Neuronal stem cell (in vitro differentiated cells): ENCODE results near the gene BICRA.
"Not testable (repeated sequence)": the region's sequence is repeated elsewhere in the genome, so short reads cannot be mapped to it uniquely, and the experiment has no call there.

Experiments
- DNase-seq: peaks from one replicate; pipeline ENCODE4 v3.0.0-alpha.2; 2013; ENCODE audit warnings: low spot score
- H2AFZ ChIP-seq: one replicate; pipeline ENCODE4 v1.6.1; 2013; ENCODE audit warnings: mild to moderate bottlenecking, low read length, inconsistent platforms
- H2AK5ac ChIP-seq: 2 replicates; pipeline ENCODE4 v1.6.1; 2013; ENCODE audit warnings: low read depth, mild to moderate bottlenecking, inconsistent platforms, low read length, moderate library complexity, mixed read lengths
- H2BK120ac ChIP-seq: 2 replicates; pipeline ENCODE4 v1.6.1; 2013; ENCODE audit warnings: low read depth, mild to moderate bottlenecking, inconsistent platforms, low read length, moderate library complexity, mixed read lengths
- H2BK12ac ChIP-seq: one replicate; pipeline ENCODE4 v1.6.1; 2013; ENCODE audit warnings: low read length, inconsistent platforms
- H2BK15ac ChIP-seq: 2 replicates; pipeline ENCODE4 v1.6.1; 2013; ENCODE audit warnings: mild to moderate bottlenecking, low read length, inconsistent platforms, mixed read lengths
- H2BK5ac ChIP-seq: one replicate; pipeline ENCODE4 v1.6.1; 2013; ENCODE audit warnings: inconsistent platforms, mild to moderate bottlenecking, low read length, moderate library complexity
- H3K14ac ChIP-seq: one replicate; pipeline ENCODE4 v1.6.1; 2013; ENCODE audit warnings: low read length, inconsistent platforms
- H3K18ac ChIP-seq: 2 replicates; pipeline ENCODE4 v1.6.1; 2013; ENCODE audit warnings: low read length, inconsistent platforms
- H3K23ac ChIP-seq: 2 replicates; pipeline ENCODE4 v1.6.1; 2013; ENCODE audit warnings: low read depth, mild to moderate bottlenecking, mixed read lengths, low read length, inconsistent platforms; ENCODE audit not compliant: poor library complexity
- H3K27ac ChIP-seq: replicated peaks from 3 replicates; pipeline ENCODE4 v1.5.1; 2013; ENCODE audit warnings: low read length, inconsistent platforms
- H3K27me3 ChIP-seq, 3 experiments: 2 replicates each; pipeline ENCODE4 v1.6.1; 2013; ENCODE audit warnings: low read length in 3 of 3, mild to moderate bottlenecking in 2 of 3, inconsistent platforms in 1 of 3, low read depth in 1 of 3, mixed read lengths in 1 of 3, moderate library complexity in 1 of 3; ENCODE audit not compliant: control insufficient read depth in 3 of 3, insufficient read depth in 3 of 3
- H3K36me3 ChIP-seq, 2 donors: replicated peaks in 1 of 2; 2 replicates each; pipeline ENCODE4 v1.6.1; 2013; ENCODE audit warnings: low read length in 2 of 2; ENCODE audit not compliant: control insufficient read depth in 2 of 2, insufficient read depth in 2 of 2
- H3K4ac ChIP-seq: 2 replicates; pipeline ENCODE4 v1.6.1; 2013; ENCODE audit warnings: inconsistent platforms, mild to moderate bottlenecking, low read length, moderate library complexity
- H3K4me1 ChIP-seq, 2 donors: 1 replicate in 1 of 2; 2 replicates in 1 of 2; pipeline ENCODE4 v1.6.1; 2013; ENCODE audit warnings: low read length in 2 of 2, low read depth in 1 of 2; ENCODE audit not compliant: control insufficient read depth in 2 of 2, insufficient read depth in 1 of 2
- H3K4me2 ChIP-seq: one replicate; pipeline ENCODE4 v1.6.1; 2013; ENCODE audit warnings: mild to moderate bottlenecking, low read length, inconsistent platforms; ENCODE audit not compliant: insufficient read depth, poor library complexity, severe bottlenecking
- H3K4me3 ChIP-seq, 2 donors: 2 replicates each; pipeline ENCODE4 v1.5.1; 2013; ENCODE audit warnings: low read length in 2 of 2, mild to moderate bottlenecking in 2 of 2, inconsistent platforms in 1 of 2, moderate library complexity in 1 of 2
- H3K79me1 ChIP-seq: one replicate; pipeline ENCODE4 v1.6.1; 2013; ENCODE audit warnings: low read depth, mild to moderate bottlenecking, inconsistent platforms, low read length, moderate library complexity
- H3K9ac ChIP-seq: one replicate; pipeline ENCODE4 v1.6.1; 2013; ENCODE audit warnings: mild to moderate bottlenecking, low read depth, low read length, inconsistent platforms; ENCODE audit not compliant: poor library complexity
- H3K9me3 ChIP-seq, 2 donors: replicated peaks in 1 of 2; 2 replicates each; pipeline versions ENCODE3 to v1.6.1; 2013; ENCODE audit warnings: low read length in 2 of 2, mild to moderate bottlenecking in 2 of 2, inconsistent platforms in 1 of 2, low read depth in 1 of 2, mixed read lengths in 1 of 2, moderate library complexity in 1 of 2; ENCODE audit not compliant: control insufficient read depth in 2 of 2, insufficient read depth in 1 of 2
- H4K8ac ChIP-seq: one replicate; pipeline ENCODE4 v1.6.1; 2013; ENCODE audit warnings: low read depth, mild to moderate bottlenecking, inconsistent platforms, low read length, moderate library complexity
- H4K91ac ChIP-seq: one replicate; pipeline ENCODE4 v1.6.1; 2013; ENCODE audit warnings: low read length, low read depth, mild to moderate bottlenecking, inconsistent platforms; ENCODE audit not compliant: poor library complexity
- WGBS, 2 donors: extraction: QIAGEN DNeasy Blood & Tissue Kit; methylation state at CpG; one replicate each; pipeline ENCODE4 v1.1.7; 2013; ENCODE audit warnings: missing lambda C conversion rate in 2 of 2, mixed read lengths in 1 of 2; ENCODE audit not compliant: insufficient read length in 2 of 2, insufficient replicate concordance in 1 of 2; ENCODE audit errors: extremely low coverage in 2 of 2; 5-methylcytosine and 5-hydroxymethylcytosine counted together

BICRA gene

DNA sequence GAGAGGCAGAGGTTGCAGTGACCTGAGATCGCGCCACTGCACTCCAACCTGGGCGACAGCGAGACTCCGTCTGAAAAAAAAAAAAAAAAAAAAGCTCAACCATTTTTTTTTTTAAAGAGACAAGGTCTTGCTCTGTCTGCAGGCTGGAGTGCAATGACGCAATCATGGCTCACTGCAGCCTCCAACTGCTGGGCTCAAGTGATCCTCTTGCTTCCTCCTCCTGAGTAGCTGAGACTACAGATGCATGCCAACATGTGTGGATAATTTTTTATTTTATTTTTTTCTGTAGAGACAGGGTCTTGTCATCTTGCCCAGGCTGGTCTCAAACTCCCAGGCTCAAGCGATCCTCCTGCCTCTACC is 114.6 kb downstream of the BICRA start:
- no peak for DNase-seq
- Histone ChIP-seq H4K91ac (no peak overlapping the region), H2AK5ac (no peak overlapping the region), H2AFZ (peak overlapping the region; percentile 53), H3K27me3 (no peaks in the 10 kb centered on the region), H3K4me2 (no peak overlapping the region), H3K18ac (no peak overlapping the region), H2BK120ac (no peak overlapping the region), H4K8ac (no peak overlapping the region), H3K4ac (no peak overlapping the region), H2BK5ac (no peak overlapping the region), H3K36me3 (no peaks in the 10 kb centered on the region), H2BK15ac (no peak overlapping the region), H3K9ac (no peak overlapping the region), H2BK12ac (no peak overlapping the region), H3K27ac (no peak overlapping the region), H3K4me3 (no peak overlapping the region), H3K79me1 (no peaks in the 10 kb centered on the region), H3K4me1 (peaks cover 5 to 13% of the 10 kb centered on the region in 2 donors), H3K9me3 (peaks cover 0 to 2% of the 10 kb centered on the region in 2 donors), H3K23ac (no peak overlapping the region), H3K14ac (no peak overlapping the region)
- WGBS, 2 donors: no CpG with 5 or more reads among the region's 7 CpGs

DNA sequence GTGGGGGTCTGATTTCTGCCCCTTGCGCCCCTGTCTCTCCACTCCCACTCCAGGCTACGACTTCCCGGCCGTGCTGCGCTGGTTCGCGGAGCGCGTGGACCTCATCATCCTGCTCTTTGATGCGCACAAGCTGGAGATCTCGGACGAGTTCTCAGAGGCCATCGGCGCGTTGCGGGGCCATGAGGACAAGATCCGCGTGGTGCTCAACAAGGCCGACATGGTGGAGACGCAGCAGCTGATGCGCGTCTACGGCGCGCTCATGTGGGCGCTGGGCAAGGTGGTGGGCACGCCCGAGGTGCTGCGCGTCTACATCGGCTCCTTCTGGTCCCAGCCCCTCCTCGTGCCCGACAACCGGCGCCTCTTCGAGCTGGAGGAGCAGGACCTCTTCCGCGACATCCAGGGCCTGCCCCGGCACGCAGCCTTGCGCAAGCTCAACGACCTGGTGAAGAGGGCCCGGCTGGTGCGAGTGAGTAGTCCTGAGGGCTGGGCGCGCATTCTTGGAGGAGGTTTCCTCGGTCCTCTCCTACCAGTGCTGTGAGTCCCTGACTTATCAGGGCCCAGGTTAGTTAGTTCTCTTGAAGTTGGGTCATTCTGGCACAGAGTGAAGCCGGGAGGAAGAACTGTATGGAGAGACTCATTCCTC is 116.9 kb downstream of the BICRA start:
- peak overlapping the region; percentile 57 for H3K18ac ChIP-seq
- H3K9ac ChIP-seq: no peak overlapping the region
- peaks cover 4% of the 10 kb centered on the region for H3K79me1 ChIP-seq
- peaks cover 0 to 3% (median 0%) of the 10 kb centered on the region in 3 experiments for H3K27me3 ChIP-seq
- peaks cover 0 to 2% of the 10 kb centered on the region in 2 donors for H3K36me3 ChIP-seq
- WGBS, 2 donors: no CpG with 5 or more reads among the region's 48 CpGs
- peaks cover 0 to 3% of the 10 kb centered on the region in 2 donors for H3K9me3 ChIP-seq
- no peak overlapping the region for H3K4me2 ChIP-seq
- H3K4me3 ChIP-seq: no peak overlapping the region
- no peak overlapping the region for H3K27ac ChIP-seq
- H2BK15ac ChIP-seq: no peak overlapping the region
- peak overlapping the region; percentile 81 for H2AK5ac ChIP-seq
- H3K4ac ChIP-seq: peak overlapping the region; percentile 53
- no peak overlapping the region for H2BK5ac ChIP-seq
- H3K4me1 ChIP-seq: peaks cover 2 to 7% of the 10 kb centered on the region in 2 donors
- H2BK120ac ChIP-seq: no peak overlapping the region
- no peak overlapping the region for H2AFZ ChIP-seq
- no peak for DNase-seq
- peak overlapping the region; percentile 53 for H4K91ac ChIP-seq
- no peak overlapping the region for H2BK12ac ChIP-seq
- H3K14ac ChIP-seq: peak overlapping the region; percentile 56
- H3K23ac ChIP-seq: peak overlapping the region; percentile 65
- no peak overlapping the region for H4K8ac ChIP-seq

DNA sequence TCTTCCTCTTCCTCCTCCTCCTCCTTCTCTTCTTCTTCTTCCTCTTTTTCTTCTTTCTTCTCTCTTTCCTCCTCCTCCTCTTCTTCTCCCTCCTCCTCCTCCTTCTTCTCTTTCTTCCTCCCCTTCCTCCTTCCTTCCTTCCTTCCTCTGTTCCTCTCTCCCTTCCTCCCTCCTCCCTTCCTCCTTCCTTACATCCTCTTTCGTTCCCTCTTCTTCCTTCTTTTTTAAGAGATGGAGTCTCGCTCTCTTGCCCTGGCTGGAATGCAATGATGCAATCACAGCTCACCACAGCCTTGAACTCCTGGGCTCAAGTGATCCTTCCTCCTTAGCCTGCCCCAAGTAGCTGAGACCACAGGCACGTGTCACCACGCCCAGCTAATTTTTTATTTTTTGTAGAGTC is 117.5 kb downstream of the BICRA start:
- Histone ChIP-seq H4K8ac (no peak overlapping the region), H3K4me2 (no peak overlapping the region), H3K9me3 (peaks cover 0 to 3% of the 10 kb centered on the region in 2 donors), H2BK12ac (no peak overlapping the region), H3K79me1 (peaks cover 4% of the 10 kb centered on the region), H3K9ac (no peak overlapping the region), H3K36me3 (peaks cover 0 to 2% of the 10 kb centered on the region in 2 donors), H4K91ac (no peak overlapping the region), H2BK120ac (no peak overlapping the region), H3K4me3 (no peak overlapping the region), H2BK15ac (no peak overlapping the region), H3K14ac (no peak overlapping the region), H3K27me3 (peaks cover 0 to 3% (median 0%) of the 10 kb centered on the region in 3 experiments), H2AK5ac (no peak overlapping the region), H3K18ac (no peak overlapping the region), H3K27ac (no peak overlapping the region), H2AFZ (no peak overlapping the region), H3K4me1 (peaks cover 2 to 7% of the 10 kb centered on the region in 2 donors), H3K23ac (no peak overlapping the region), H3K4ac (no peak overlapping the region), H2BK5ac (no peak overlapping the region)
- no CpG with 5 or more reads among the region's 4 CpGs for WGBS, 2 donors
- DNase-seq: no peak

DNA sequence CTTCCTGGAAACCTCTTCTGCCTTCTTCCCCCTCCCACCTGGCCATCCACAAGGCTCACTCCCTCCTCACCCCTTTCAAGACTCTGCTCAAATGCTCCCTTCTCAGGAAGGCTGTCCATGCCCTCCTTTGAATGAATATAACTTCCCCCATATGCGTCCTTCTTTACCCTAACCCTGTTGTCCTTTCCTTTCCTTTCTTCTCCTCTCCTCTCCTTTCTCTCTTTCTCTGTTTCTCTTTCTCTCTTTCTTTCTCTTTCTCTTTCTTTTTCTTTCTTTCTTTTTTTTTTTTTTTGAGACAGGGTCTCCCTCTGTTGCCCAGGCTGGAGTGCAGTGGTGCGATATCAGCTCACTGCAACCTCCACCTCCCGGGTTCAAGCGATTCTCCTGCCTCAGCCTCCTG is 119.4 kb downstream of the BICRA start:
- not testable (repeated sequence) for H3K27ac ChIP-seq, H2AFZ ChIP-seq, H3K9ac ChIP-seq, H2BK15ac ChIP-seq, DNase-seq, H2BK120ac ChIP-seq, H2BK5ac ChIP-seq, H2AK5ac ChIP-seq, H3K79me1 ChIP-seq, H4K91ac ChIP-seq, H3K4me2 ChIP-seq, H3K36me3 ChIP-seq, H3K4me3 ChIP-seq, H3K4me1 ChIP-seq, H3K27me3 ChIP-seq, H4K8ac ChIP-seq, H2BK12ac ChIP-seq, H3K18ac ChIP-seq, H3K14ac ChIP-seq, H3K4ac ChIP-seq, H3K23ac ChIP-seq, H3K9me3 ChIP-seq
- no CpG with 5 or more reads among the region's 4 CpGs for WGBS, 2 donors
